Sigmoid colon (tissue), 7 donors: ENCODE data around the gene SAPCD2. TPM values are rescaled to one million over a fixed set of nuclear protein-coding genes. Genes with fewer than 3 reads are reported as not detected.

Source experiments
- DNase-seq: peaks from one replicate; pipeline ENCODE4 v3.0.0-alpha.2; 2019
- H3K27ac ChIP-seq, 4 donors: fragments of 200-600 bp; sonication (generic); one replicate each; pipeline ENCODE4 v1.5.1; 2016 to 2019; ENCODE audit warnings: mild to moderate bottlenecking in 1 of 4
- H3K27me3 ChIP-seq, 3 donors: fragments of 200-600 bp; sonication (generic); one replicate each; pipeline ENCODE4 v1.5.1; 2019; ENCODE audit warnings: mild to moderate bottlenecking in 1 of 3
- H3K36me3 ChIP-seq, 4 donors: fragments of 200-600 bp; sonication (generic); one replicate each; pipeline ENCODE4 v1.5.1; 2016 to 2019
- H3K4me1 ChIP-seq, 4 donors: fragments of 200-600 bp; sonication (generic); one replicate each; pipeline ENCODE4 v1.5.1; 2017 to 2019
- H3K4me3 ChIP-seq, 4 donors: fragments of 200-600 bp; sonication (generic); one replicate each; pipeline ENCODE4 v1.5.1; 2017 to 2019; ENCODE audit warnings: mild to moderate bottlenecking in 2 of 4, moderate library complexity in 1 of 4
- H3K9me3 ChIP-seq, 4 donors: fragments of 200-600 bp in 3 of 4; sonication (generic) in 3 of 4; one replicate each; pipeline versions ENCODE4 v1.5.1 to v1.6.1; 2013 to 2019
- EP300 ChIP-seq, 4 donors: sonication (generic); formaldehyde crosslinking; IDR thresholded peaks; one replicate each; pipeline ENCODE4 v1.6.1; 2017; ENCODE audit warnings: antibody characterized with exemption in 4 of 4
- POLR2A ChIP-seq, 2 donors: fragments of 450-650 bp; IDR thresholded peaks; one replicate each; pipeline ENCODE4 v1.6.1; 2016; ENCODE audit warnings: antibody characterized with exemption in 2 of 2, mild to moderate bottlenecking in 2 of 2, moderate library complexity in 2 of 2
- POLR2AphosphoS5 ChIP-seq, 4 donors: sonication (generic); formaldehyde crosslinking; IDR thresholded peaks; one replicate each; pipeline ENCODE4 v1.6.1; 2017; ENCODE audit warnings: antibody characterized with exemption in 4 of 4
- WGBS, 2 donors: extraction: QIAGEN DNeasy Blood & Tissue Kit; methylation state at CpG; one replicate each; pipeline ENCODE4 v1.1.7; 2013; 5-methylcytosine and 5-hydroxymethylcytosine counted together
- intact Hi-C: fragments of 100-400 bp; cut with DNase I; formaldehyde crosslinking; loops from one replicate; pipeline ENCODE4 v1.15.1; 2023
- polyA plus RNA-seq, 3 donors: library from polyadenylated mRNA; stranded (reverse); fragments of 200-250 nt; gene quantifications; one replicate each; pipeline ENCODE4 v1.2.3, GENCODE V29; 2013
- total RNA-seq, 4 donors: library from RNA; depleted of rRNA; stranded (reverse); fragments of >200 nt; gene quantifications; one replicate each; pipeline ENCODE4 v1.1.0, GENCODE V29; 2016
- TF ChIP-seq, protein P1 (sequence below), 4 experiments: fragments of 450-650 bp in 3 of 4; fragments of 200-600 bp in 1 of 4; IDR thresholded peaks; one replicate each; pipeline ENCODE4 v1.5.1; 2016 to 2019; ENCODE audit warnings: antibody characterized with exemption in 4 of 4, mild to moderate bottlenecking in 3 of 4, moderate library complexity in 2 of 4
- donor health status: healthy with polysubstance abuse.
- donor health status: Bipolar disorder and iron deficiency.
- donor health status: healthy.

The SAPCD2 gene
- total and polyA plus RNA-seq, 7 donors: 0.81 to 16.4 (median 3.7) TPM; not detected in 3

DNA sequence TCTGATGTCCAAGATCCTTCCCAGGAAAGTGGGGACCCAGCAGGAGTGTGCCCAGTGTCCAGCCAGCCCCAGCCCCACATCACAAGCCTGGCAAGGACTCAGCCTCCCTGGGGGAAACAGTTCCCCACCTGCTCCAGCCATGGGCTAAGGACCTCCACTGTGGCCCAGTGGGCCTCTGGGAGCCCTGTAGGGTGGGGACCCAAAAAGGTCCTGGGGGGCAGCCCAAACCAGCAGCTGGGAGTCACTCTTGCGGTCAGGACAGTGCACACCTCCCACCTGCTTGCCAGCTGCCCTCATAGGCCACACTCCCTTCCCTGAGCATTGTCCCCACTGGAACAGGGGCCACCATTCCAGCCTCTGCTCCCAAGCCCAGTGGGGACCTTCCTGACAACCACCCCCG is 44.0 kb downstream of the SAPCD2 start:
- Histone ChIP-seq H3K4me1 (peaks cover 0 to 36% (median 35%) of the 10 kb centered on the region in 4 donors), H3K36me3 (no peaks in the 10 kb centered on the region), H3K9me3 (no peaks in the 10 kb centered on the region), H3K27ac (peak overlapping the region in 3 of 4 donors; percentile 17 to 27 (median 23)), H3K4me3 (no peak overlapping the region), H3K27me3 (no peaks in the 10 kb centered on the region)
- no peak for TF ChIP-seq EP300 (IDR thresholded peaks at IDR 0.05)
- no peak for TF ChIP-seq POLR2A (IDR thresholded peaks at IDR 0.05)
- TF ChIP-seq, protein P1, sequence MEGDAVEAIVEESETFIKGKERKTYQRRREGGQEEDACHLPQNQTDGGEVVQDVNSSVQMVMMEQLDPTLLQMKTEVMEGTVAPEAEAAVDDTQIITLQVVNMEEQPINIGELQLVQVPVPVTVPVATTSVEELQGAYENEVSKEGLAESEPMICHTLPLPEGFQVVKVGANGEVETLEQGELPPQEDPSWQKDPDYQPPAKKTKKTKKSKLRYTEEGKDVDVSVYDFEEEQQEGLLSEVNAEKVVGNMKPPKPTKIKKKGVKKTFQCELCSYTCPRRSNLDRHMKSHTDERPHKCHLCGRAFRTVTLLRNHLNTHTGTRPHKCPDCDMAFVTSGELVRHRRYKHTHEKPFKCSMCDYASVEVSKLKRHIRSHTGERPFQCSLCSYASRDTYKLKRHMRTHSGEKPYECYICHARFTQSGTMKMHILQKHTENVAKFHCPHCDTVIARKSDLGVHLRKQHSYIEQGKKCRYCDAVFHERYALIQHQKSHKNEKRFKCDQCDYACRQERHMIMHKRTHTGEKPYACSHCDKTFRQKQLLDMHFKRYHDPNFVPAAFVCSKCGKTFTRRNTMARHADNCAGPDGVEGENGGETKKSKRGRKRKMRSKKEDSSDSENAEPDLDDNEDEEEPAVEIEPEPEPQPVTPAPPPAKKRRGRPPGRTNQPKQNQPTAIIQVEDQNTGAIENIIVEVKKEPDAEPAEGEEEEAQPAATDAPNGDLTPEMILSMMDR (IDR thresholded peaks at IDR 0.05): no peak
- TF ChIP-seq POLR2AphosphoS5 (IDR thresholded peaks at IDR 0.05): no peak
- DNase-seq: no peak
- intact Hi-C loops: loop anchor here (2.0 to 5.0 kb wide), 2 partner anchors 30 to 41 kb away; partner anchors contain the start of gene CLIC3
- 84 to 91% methylated on average over 2 of the region's 2 CpGs for WGBS, 2 donors

DNA sequence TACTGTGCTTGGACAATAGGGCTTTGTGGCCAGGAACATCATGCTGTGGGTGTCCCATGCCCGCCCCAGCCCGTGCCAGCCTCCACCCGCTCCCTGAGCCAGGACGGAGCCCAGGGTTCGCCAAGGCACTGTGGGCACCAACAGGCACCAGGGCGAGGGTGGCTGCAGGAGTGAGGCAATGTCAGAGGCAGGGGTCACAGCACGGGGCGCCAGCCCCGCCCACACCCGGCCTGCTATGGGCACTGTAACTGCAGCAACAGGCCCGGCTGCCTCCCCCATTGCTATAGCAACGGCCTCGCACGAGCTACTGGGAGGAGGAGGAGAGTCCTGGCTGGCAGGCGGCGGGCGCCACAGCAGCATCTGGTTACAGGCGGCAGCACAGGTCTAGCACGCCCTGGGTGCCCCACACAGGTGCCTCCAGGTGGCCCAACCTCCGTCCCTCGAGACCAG is 44.8 kb downstream of the SAPCD2 start:
- no peaks in the 10 kb centered on the region for H3K36me3 ChIP-seq
- H3K4me1 ChIP-seq: peaks cover 0 to 36% (median 35%) of the 10 kb centered on the region in 4 donors
- no peaks in the 10 kb centered on the region for H3K27me3 ChIP-seq
- DNase-seq: peak; percentile 85
- H3K4me3 ChIP-seq: no peak overlapping the region
- peak overlapping the region in 3 of 4 donors; percentile 17 to 27 (median 23) for H3K27ac ChIP-seq
- H3K9me3 ChIP-seq: no peaks in the 10 kb centered on the region
- whole genome bisulfite sequencing, 2 donors: 29 to 81% methylated on average over 21 of the region's 21 CpGs
- no peak for TF ChIP-seq POLR2AphosphoS5 (IDR thresholded peaks at IDR 0.05)
- TF ChIP-seq, protein P1 (IDR thresholded peaks at IDR 0.05): no peak
- no peak for TF ChIP-seq POLR2A (IDR thresholded peaks at IDR 0.05)
- TF ChIP-seq EP300 (IDR thresholded peaks at IDR 0.05): no peak
- intact Hi-C loops: loop anchor here (5.0 kb wide), 1 partner anchor 42 kb away; no protein-coding TSS in a partner anchor

DNA sequence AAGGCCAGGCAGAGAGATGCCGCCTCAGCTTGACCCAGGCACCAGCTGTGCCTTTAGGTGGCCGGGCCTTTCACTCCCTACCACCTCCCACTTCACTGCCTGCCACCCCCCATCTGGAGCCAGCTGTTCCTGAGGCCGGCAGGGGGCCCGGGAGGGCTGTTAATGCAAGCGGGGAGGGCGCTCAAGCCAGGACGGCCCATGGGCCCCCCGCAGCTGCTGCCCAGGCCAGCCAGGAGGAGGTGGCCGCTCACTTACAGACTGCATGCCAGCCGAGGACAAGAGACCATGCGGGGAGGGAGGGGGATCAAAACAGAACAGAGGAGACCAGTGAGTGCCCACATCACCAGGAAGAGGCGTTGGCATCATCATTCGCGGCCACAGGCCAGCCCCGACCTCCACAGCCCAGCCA is 46.8 kb downstream of the SAPCD2 start:
- TF ChIP-seq POLR2AphosphoS5 (IDR thresholded peaks at IDR 0.05): no peak
- TF ChIP-seq EP300 (IDR thresholded peaks at IDR 0.05): no peak
- TF ChIP-seq POLR2A (IDR thresholded peaks at IDR 0.05): no peak
- TF ChIP-seq, protein P1 (IDR thresholded peaks at IDR 0.05): no peak
- intact Hi-C loops: no loop called here
- Histone ChIP-seq H3K27ac (no peak overlapping the region), H3K4me1 (peaks cover 0 to 24% (median 22%) of the 10 kb centered on the region in 4 donors), H3K9me3 (no peaks in the 10 kb centered on the region), H3K36me3 (no peaks in the 10 kb centered on the region), H3K4me3 (no peak overlapping the region), H3K27me3 (no peaks in the 10 kb centered on the region)
- 86 to 90% methylated on average over 15 of the region's 15 CpGs for WGBS, 2 donors
- DNase-seq: no peak

DNA sequence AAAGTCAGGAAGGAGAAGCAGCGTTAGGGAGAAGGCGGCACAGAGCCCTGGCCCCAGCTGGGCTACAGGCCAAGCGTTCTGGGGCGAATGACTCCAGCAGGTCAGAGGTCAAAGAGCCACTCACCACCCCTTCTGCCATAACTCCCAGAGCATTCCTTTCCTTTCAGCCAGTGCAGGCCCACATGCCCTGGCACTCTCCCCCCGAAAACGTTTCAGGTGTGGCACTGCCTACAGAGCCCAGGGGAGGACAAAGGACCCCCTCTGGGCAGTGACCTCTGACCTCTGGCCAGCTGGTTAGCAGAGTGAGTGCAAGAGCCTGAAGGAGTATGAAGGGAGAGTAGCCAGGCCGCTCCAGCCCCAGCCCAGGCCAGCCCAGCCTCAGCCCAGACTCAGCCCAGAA is 47.2 kb downstream of the SAPCD2 start:
- Histone ChIP-seq H3K4me3 (no peak overlapping the region), H3K27me3 (no peaks in the 10 kb centered on the region), H3K4me1 (peaks cover 0 to 21% (median 19%) of the 10 kb centered on the region in 4 donors), H3K9me3 (no peaks in the 10 kb centered on the region), H3K27ac (no peak overlapping the region), H3K36me3 (no peaks in the 10 kb centered on the region)
- intact Hi-C loops: no loop called here
- no peak for TF ChIP-seq POLR2AphosphoS5 (IDR thresholded peaks at IDR 0.05)
- no peak for TF ChIP-seq EP300 (IDR thresholded peaks at IDR 0.05)
- TF ChIP-seq, protein P1 (IDR thresholded peaks at IDR 0.05): no peak
- TF ChIP-seq POLR2A (IDR thresholded peaks at IDR 0.05): no peak
- no peak for DNase-seq
- WGBS, 2 donors: 53 to 82% methylated on average over 7 of the region's 7 CpGs

DNA sequence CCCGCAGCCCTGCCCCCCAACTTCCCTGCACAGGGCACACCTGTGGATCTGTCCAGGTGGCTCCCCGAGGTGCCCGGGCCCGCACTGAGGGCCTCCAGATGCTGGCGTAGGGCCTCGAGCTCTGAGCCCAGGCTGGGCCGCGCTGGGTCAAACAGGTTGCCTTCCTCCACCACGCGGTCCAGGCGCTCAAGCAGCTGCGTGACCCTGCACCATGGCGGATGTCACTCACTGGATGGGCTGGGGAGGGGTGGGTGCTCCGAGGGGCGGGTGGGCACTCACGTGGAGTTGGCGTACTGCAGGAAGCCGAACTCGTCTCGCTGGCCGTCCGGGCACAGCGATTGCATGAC is 47.7 kb downstream of the SAPCD2 start:
- no peak for DNase-seq
- H3K9me3 ChIP-seq: no peaks in the 10 kb centered on the region
- H3K4me3 ChIP-seq: no peak overlapping the region
- peaks cover 0 to 21% (median 18%) of the 10 kb centered on the region in 4 donors for H3K4me1 ChIP-seq
- TF ChIP-seq POLR2AphosphoS5 (IDR thresholded peaks at IDR 0.05): no peak
- no peak for TF ChIP-seq POLR2A (IDR thresholded peaks at IDR 0.05)
- no peak for TF ChIP-seq EP300 (IDR thresholded peaks at IDR 0.05)
- TF ChIP-seq, protein P1 (IDR thresholded peaks at IDR 0.05): no peak
- no peak overlapping the region for H3K27ac ChIP-seq
- H3K27me3 ChIP-seq: no peaks in the 10 kb centered on the region
- peaks cover 0 to 4% (median 2%) of the 10 kb centered on the region in 4 donors for H3K36me3 ChIP-seq
- intact Hi-C loops: no loop called here
- 78 to 92% methylated on average over 23 of the region's 23 CpGs for WGBS, 2 donors
